PC-3 (cell line): ENCODE results near the gene ZMYND19. TPM values are rescaled to one million over a fixed set of nuclear protein-coding genes. Genes with fewer than 3 reads are reported as not detected.
"Not testable (repeated sequence)": the region's sequence is repeated elsewhere in the genome, so short reads cannot be mapped to it uniquely, and the experiment has no call there.

Experiments used
- ATAC-seq: fragments of 200-7000 bp; cut with Tn5 transposase; 2 replicates; pipeline ENCODE4 v1.9.1; 2020; ENCODE audit warnings: mild to moderate bottlenecking, moderate library complexity
- BruUV-seq: library from RNA; stranded (reverse); fragments of 400-500 nt; replicated peaks from 2 replicates; lab custom pipeline; 2021; lab: Mats Ljungman, UMichigan
- CTCF ChIA-PET: fragments of 300-600 bp; sonication (Branson Sonifier 250); formaldehyde crosslinking; loops from one replicate; lab custom pipeline; 2022; ENCODE audit warnings: antibody characterized with exemption; lab: Charles Lee
- POLR2A ChIA-PET: fragments of 300-600 bp; sonication (Branson Sonifier 250); formaldehyde crosslinking; loops from one replicate; lab custom pipeline; 2022; ENCODE audit warnings: antibody characterized with exemption; ENCODE audit not compliant: unreplicated experiment; lab: Charles Lee
- DNase-seq: peaks from one replicate; pipeline ENCODE4 v3.0.0-alpha.2; 2015
- H2AFZ ChIP-seq: fragments of 300-600 bp; sonication (generic); 2 replicates; pipeline ENCODE4 v1.6.0; 2016; ENCODE audit warnings: antibody characterized with exemption, low read length
- H3F3A ChIP-seq: fragments of 300-600 bp; sonication (generic); one replicate; pipeline ENCODE4 v1.6.0; 2017; ENCODE audit warnings: antibody characterized with exemption, low read length, control low read depth, mild to moderate bottlenecking; ENCODE audit not compliant: unreplicated experiment
- H3K27ac ChIP-seq: fragments of 300-600 bp; sonication (generic); 2 replicates; pipeline ENCODE4 v1.5.1; 2016; ENCODE audit warnings: mild to moderate bottlenecking, low read length
- H3K27me3 ChIP-seq: fragments of 300-600 bp; sonication (generic); 2 replicates; pipeline ENCODE4 v1.6.1; 2016; ENCODE audit warnings: low read length, mixed read lengths
- H3K36me3 ChIP-seq: fragments of 300-600 bp; sonication (generic); 2 replicates; pipeline ENCODE4 v1.6.1; 2016; ENCODE audit warnings: low read depth, mixed run types, low read length, mixed read lengths
- H3K4me1 ChIP-seq: fragments of 300-600 bp; sonication (generic); 2 replicates; pipeline ENCODE4 v1.5.1; 2016; ENCODE audit warnings: low read length; ENCODE audit not compliant: insufficient read depth
- H3K4me2 ChIP-seq: fragments of 300-600 bp; sonication (generic); 2 replicates; pipeline ENCODE4 v1.6.0; 2016; ENCODE audit warnings: low read length
- H3K4me3 ChIP-seq: fragments of 300-600 bp; sonication (generic); 2 replicates; pipeline ENCODE4 v1.5.1; 2016; ENCODE audit warnings: mild to moderate bottlenecking, low read length, mixed read lengths
- H3K79me2 ChIP-seq: fragments of 300-600 bp; sonication (generic); 2 replicates; pipeline ENCODE4 v1.6.1; 2017; ENCODE audit warnings: low read length, mixed read lengths
- H3K9ac ChIP-seq: fragments of 300-600 bp; sonication (generic); 2 replicates; pipeline ENCODE4 v1.6.0; 2016; ENCODE audit warnings: mild to moderate bottlenecking, low read length
- H3K9me2 ChIP-seq: fragments of 300-600 bp; sonication (generic); replicated peaks from 2 replicates; pipeline ENCODE4 v1.6.1; 2016; ENCODE audit warnings: mixed run types, low read length, mixed read lengths
- H3K9me3 ChIP-seq: fragments of 300-600 bp; sonication (generic); 2 replicates; pipeline ENCODE4 v1.6.1; 2016; ENCODE audit warnings: low read length, mixed read lengths
- H4K20me1 ChIP-seq: fragments of 300-600 bp; sonication (generic); 2 replicates; pipeline ENCODE4 v1.6.1; 2016; ENCODE audit warnings: low read length, mixed read lengths
- CTCF ChIP-seq: fragments of 300-600 bp; sonication (generic); conservative IDR thresholded peaks from 2 replicates; pipeline ENCODE4 v1.5.1; 2017; ENCODE audit warnings: antibody characterized with exemption, low read depth, mild to moderate bottlenecking, low read length
- EZH2 ChIP-seq: fragments of 300-600 bp; sonication (generic); IDR thresholded peaks from one replicate; pipeline ENCODE4 v1.6.1; 2017; ENCODE audit warnings: antibody characterized with exemption, mild to moderate bottlenecking, low read length; ENCODE audit not compliant: unreplicated experiment
- EZH2phosphoT487 ChIP-seq: fragments of 300-600 bp; sonication (generic); IDR thresholded peaks from 2 replicates; pipeline ENCODE4 v1.6.1; 2018; ENCODE audit warnings: mild to moderate bottlenecking, antibody characterized with exemption, low read length, borderline replicate concordance
- intact Hi-C: fragments of 100-400 bp; cut with micrococcal nuclease; formaldehyde crosslinking; loops from 2 replicates; pipeline ENCODE4 v1.9.0; 2023
- total RNA-seq: library from RNA; depleted of rRNA; stranded (reverse); fragments of >200 nt; gene quantifications from 2 replicates; pipeline ENCODE4 v1.2.3, GENCODE V29; 2014

The ZMYND19 gene
- total RNA-seq, 1 experiment from 2014 or later: 39.5 TPM

DNA sequence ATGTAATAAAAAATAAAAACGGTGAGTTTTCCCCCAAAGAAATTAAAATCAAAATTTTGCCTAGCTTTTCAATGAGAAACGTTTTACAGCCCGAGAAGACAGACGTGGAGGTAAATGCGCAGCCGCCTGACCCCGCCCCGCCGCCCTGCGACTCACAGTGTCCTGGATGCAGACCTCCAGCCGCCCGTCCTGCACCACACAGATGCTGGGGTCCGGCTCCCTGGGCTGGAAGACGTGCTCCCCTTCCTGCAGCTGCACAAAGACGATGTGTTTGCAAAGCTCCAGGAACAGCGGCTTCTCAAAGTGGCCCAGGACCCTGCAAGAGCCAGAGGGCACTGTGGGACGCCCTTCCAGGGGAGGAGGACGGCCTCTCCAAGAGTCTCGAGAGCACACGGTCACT is 47.8 kb downstream of the ZMYND19 start:
- H3K9me2 ChIP-seq: no peaks in the 10 kb centered on the region
- H3K9ac ChIP-seq: no peak overlapping the region
- no peaks in the 10 kb centered on the region for H3K27me3 ChIP-seq
- ATAC-seq (no peak), DNase-seq (no peak)
- no peak overlapping the region for H2AFZ ChIP-seq
- no TSS peak for BruUV-seq
- H3K4me2 ChIP-seq: no peak overlapping the region
- no peaks in the 10 kb centered on the region for H3K9me3 ChIP-seq
- intact Hi-C loops: no loop called here
- H3F3A ChIP-seq: no peaks in the 10 kb centered on the region
- TF ChIP-seq EZH2phosphoT487: no peak
- no peak for TF ChIP-seq CTCF
- TF ChIP-seq EZH2: no peak
- H3K36me3 ChIP-seq: no peaks in the 10 kb centered on the region
- no peak overlapping the region for H3K27ac ChIP-seq
- no peak overlapping the region for H3K4me3 ChIP-seq
- no peaks in the 10 kb centered on the region for H3K4me1 ChIP-seq
- H4K20me1 ChIP-seq: no peaks in the 10 kb centered on the region
- ChIA-PET POLR2A (no interaction called here), CTCF (no interaction called here)
- no peaks in the 10 kb centered on the region for H3K79me2 ChIP-seq

GRCh38 chr9:137540536-137540935 is 49.8 kb downstream of the ZMYND19 start:
- Histone ChIP-seq H3K79me2 (no peaks in the 10 kb centered on the region), H3K4me1 (no peaks in the 10 kb centered on the region), H4K20me1 (no peaks in the 10 kb centered on the region), H3K9ac (no peak overlapping the region), H3K4me3 (no peak overlapping the region), H3F3A (no peaks in the 10 kb centered on the region), H2AFZ (no peak overlapping the region), H3K9me3 (no peaks in the 10 kb centered on the region), H3K4me2 (no peak overlapping the region), H3K27me3 (no peaks in the 10 kb centered on the region), H3K27ac (no peak overlapping the region), H3K36me3 (no peaks in the 10 kb centered on the region), H3K9me2 (no peaks in the 10 kb centered on the region)
- ChIA-PET POLR2A (no interaction called here), CTCF (no interaction called here)
- intact Hi-C loops: no loop called here
- TF ChIP-seq CTCF (no peak), EZH2phosphoT487 (no peak), EZH2 (no peak)
- no peak for DNase-seq
- BruUV-seq: no TSS peak
- ATAC-seq: no peak

DNA sequence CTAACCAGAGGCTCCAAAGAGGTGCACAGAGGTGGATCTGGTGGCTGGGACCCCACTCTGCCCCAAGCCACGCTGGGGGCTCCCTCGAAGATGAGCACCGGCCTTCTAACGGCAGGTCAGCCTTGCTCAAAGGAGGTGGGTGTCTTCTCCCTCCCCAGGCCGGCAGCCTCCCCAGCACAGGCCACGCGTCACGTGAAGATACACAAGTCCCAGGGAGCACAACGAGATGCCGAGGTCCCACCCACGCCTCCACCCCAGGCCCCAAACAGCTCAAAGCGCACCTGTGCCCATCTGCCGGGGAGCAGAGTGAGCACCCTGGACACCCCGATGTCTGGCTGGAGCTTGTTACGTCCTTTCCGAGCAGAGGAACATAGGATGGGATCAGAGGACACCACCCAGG is 52.3 kb downstream of the ZMYND19 start:
- H3K9me3 ChIP-seq: no peaks in the 10 kb centered on the region
- no peak overlapping the region for H3K9ac ChIP-seq
- H3K9me2 ChIP-seq: no peaks in the 10 kb centered on the region
- H3K4me1 ChIP-seq: peaks cover 7% of the 10 kb centered on the region
- no peak overlapping the region for H2AFZ ChIP-seq
- H3F3A ChIP-seq: no peaks in the 10 kb centered on the region
- H3K27me3 ChIP-seq: no peaks in the 10 kb centered on the region
- DNase-seq (no peak), ATAC-seq (no peak)
- TF ChIP-seq CTCF: no peak
- no peak for TF ChIP-seq EZH2phosphoT487
- TF ChIP-seq EZH2: no peak
- no peak overlapping the region for H3K4me3 ChIP-seq
- intact Hi-C loops: no loop called here
- no peaks in the 10 kb centered on the region for H3K36me3 ChIP-seq
- H3K4me2 ChIP-seq: no peak overlapping the region
- no TSS peak for BruUV-seq
- POLR2A ChIA-PET: no interaction called here
- no peak overlapping the region for H3K27ac ChIP-seq
- CTCF ChIA-PET: no interaction called here
- no peaks in the 10 kb centered on the region for H3K79me2 ChIP-seq
- no peaks in the 10 kb centered on the region for H4K20me1 ChIP-seq

GRCh38 chr9:137536594-137537131 is 53.6 kb downstream of the ZMYND19 start:
- BruUV-seq, H3K79me2 ChIP-seq, H3K27ac ChIP-seq, DNase-seq, H3K4me3 ChIP-seq, H4K20me1 ChIP-seq, ATAC-seq, H3K27me3 ChIP-seq, CTCF ChIA-PET, H3K9ac ChIP-seq, H3K9me2 ChIP-seq, intact Hi-C loops, H3K4me2 ChIP-seq, H3K36me3 ChIP-seq, H3K4me1 ChIP-seq, POLR2A ChIA-PET, H2AFZ ChIP-seq, H3K9me3 ChIP-seq, H3F3A ChIP-seq: not testable (repeated sequence)
